Keratinocyte (primary cell): ENCODE data around the gene CDC34. TPM values are rescaled to one million over a fixed set of nuclear protein-coding genes. Genes with fewer than 3 reads are reported as not detected.

Experiments used
- DNase-seq: peaks from one replicate; pipeline ENCODE4 v3.0.0-alpha.2; 2011; ENCODE audit warnings: low read depth, missing footprints, low spot score
- FAIRE-seq: peaks from 2 replicates; lab custom pipeline; 2011; peaks lifted over from hg19 to GRCh38; lab: Jason Lieb, UNC
- H2AFZ ChIP-seq: 2 replicates; pipeline ENCODE4 v1.6.0; 2012; ENCODE audit warnings: low read length, control low read depth, inconsistent platforms; ENCODE audit not compliant: control insufficient read depth
- H3K27ac ChIP-seq: 2 replicates; pipeline ENCODE4 v1.5.1; 2011; ENCODE audit warnings: low read length; ENCODE audit not compliant: control insufficient read depth, insufficient read depth
- H3K27me3 ChIP-seq: 3 replicates; pipeline ENCODE4 v1.6.0; 2011; ENCODE audit warnings: low read length; ENCODE audit not compliant: control insufficient read depth, insufficient read depth; ENCODE audit errors: extremely low read depth
- H3K36me3 ChIP-seq, 2 experiments: 2 replicates in 1 of 2; 3 replicates in 1 of 2; pipeline ENCODE4 v1.5.1; 2011; ENCODE audit warnings: low read length in 2 of 2, mild to moderate bottlenecking in 1 of 2; ENCODE audit not compliant: control insufficient read depth in 2 of 2, insufficient read depth in 2 of 2; ENCODE audit errors: extremely low read depth in 1 of 2
- H3K4me1 ChIP-seq: 3 replicates; pipeline ENCODE4 v1.5.1; 2011; ENCODE audit warnings: low read length; ENCODE audit not compliant: control insufficient read depth, insufficient read depth; ENCODE audit errors: extremely low read depth
- H3K4me2 ChIP-seq: 3 replicates; pipeline ENCODE4 v1.6.0; 2011; ENCODE audit warnings: low read depth, low read length; ENCODE audit not compliant: control insufficient read depth, insufficient read depth; ENCODE audit errors: extremely low read depth
- H3K4me3 ChIP-seq, 3 experiments: fragments of 200-600 bp in 1 of 3; sonication (generic) in 1 of 3; 2 replicates in 2 of 3; 3 replicates in 1 of 3; pipeline ENCODE4 v1.5.1; 2011 to 2016; ENCODE audit warnings: low read length in 3 of 3, mild to moderate bottlenecking in 3 of 3, control low read depth in 2 of 3, inconsistent platforms in 1 of 3, low read depth in 1 of 3, mixed read lengths in 1 of 3, mixed run types in 1 of 3, moderate library complexity in 1 of 3; ENCODE audit not compliant: control insufficient read depth in 2 of 3, insufficient read depth in 2 of 3; ENCODE audit errors: extremely low read depth in 1 of 3
- H3K79me2 ChIP-seq: 2 replicates; pipeline ENCODE4 v1.6.0; 2012; ENCODE audit warnings: low read length; ENCODE audit not compliant: control insufficient read depth, insufficient read depth
- H3K9ac ChIP-seq: 3 replicates; pipeline ENCODE4 v1.6.0; 2011; ENCODE audit warnings: low read length; ENCODE audit not compliant: control insufficient read depth, insufficient read depth; ENCODE audit errors: extremely low read depth
- H3K9me1 ChIP-seq: 3 replicates; pipeline ENCODE4 v1.6.0; 2011; ENCODE audit warnings: low read length; ENCODE audit not compliant: control insufficient read depth, insufficient read depth; ENCODE audit errors: extremely low read depth
- H3K9me3 ChIP-seq: 2 replicates; pipeline ENCODE4 v1.5.1; 2012; ENCODE audit warnings: low read depth, low read length; ENCODE audit not compliant: control insufficient read depth
- H4K20me1 ChIP-seq: 3 replicates; pipeline ENCODE4 v1.6.0; 2011; ENCODE audit warnings: low read length; ENCODE audit not compliant: control insufficient read depth, insufficient read depth; ENCODE audit errors: extremely low read depth
- EZH2 ChIP-seq: IDR thresholded peaks from one replicate; pipeline ENCODE4 v1.6.1; 2012; ENCODE audit warnings: inconsistent platforms, mild to moderate bottlenecking, low read length, moderate library complexity
- dilution Hi-C: fragments of 300-500 bp; cut with MboI; formaldehyde crosslinking; loops from one replicate; pipeline ENCODE4 v1.7.0; 2020; ENCODE audit warnings: low sequenced_read_pairs; ENCODE audit not compliant: extremely low pct_ligation_motif_present
- polyA plus RNA-seq, 5 experiments: library from polyadenylated mRNA; depleted of rRNA in 3 of 5; stranded (reverse) in 3 of 5; stranded (forward) in 1 of 5; unstranded in 1 of 5; fragments of >200 nt; gene quantifications; 1 replicate in 1 of 5; 2 replicates in 3 of 5; 3 replicates in 1 of 5; pipeline versions ENCODE4 v1.2.1 to v1.2.3, GENCODE V29; 2011 to 2012; ENCODE audit warnings: missing spikeins in 2 of 5, low read depth in 1 of 5, low replicate concordance in 1 of 5
- TF ChIP-seq, protein P1 (sequence below), 3 experiments: IDR thresholded peaks in 1 of 3; conservative IDR thresholded peaks in 1 of 3; optimal IDR thresholded peaks in 1 of 3; 2 replicates in 2 of 3; 3 replicates in 1 of 3; pipeline versions ENCODE3 to v1.5.1; 2011; ENCODE audit warnings: low read length in 3 of 3, mild to moderate bottlenecking in 3 of 3, moderate library complexity in 2 of 3, control low read depth in 1 of 3, inconsistent platforms in 1 of 3; ENCODE audit not compliant: insufficient read depth in 2 of 3; ENCODE audit errors: extremely low read depth in 1 of 3

The CDC34 gene
- polyA plus RNA-seq, 1 donor (not counting 4 experiments of a cell fraction or from before 2014, with no cell fraction given): 47.5 TPM

DNA sequence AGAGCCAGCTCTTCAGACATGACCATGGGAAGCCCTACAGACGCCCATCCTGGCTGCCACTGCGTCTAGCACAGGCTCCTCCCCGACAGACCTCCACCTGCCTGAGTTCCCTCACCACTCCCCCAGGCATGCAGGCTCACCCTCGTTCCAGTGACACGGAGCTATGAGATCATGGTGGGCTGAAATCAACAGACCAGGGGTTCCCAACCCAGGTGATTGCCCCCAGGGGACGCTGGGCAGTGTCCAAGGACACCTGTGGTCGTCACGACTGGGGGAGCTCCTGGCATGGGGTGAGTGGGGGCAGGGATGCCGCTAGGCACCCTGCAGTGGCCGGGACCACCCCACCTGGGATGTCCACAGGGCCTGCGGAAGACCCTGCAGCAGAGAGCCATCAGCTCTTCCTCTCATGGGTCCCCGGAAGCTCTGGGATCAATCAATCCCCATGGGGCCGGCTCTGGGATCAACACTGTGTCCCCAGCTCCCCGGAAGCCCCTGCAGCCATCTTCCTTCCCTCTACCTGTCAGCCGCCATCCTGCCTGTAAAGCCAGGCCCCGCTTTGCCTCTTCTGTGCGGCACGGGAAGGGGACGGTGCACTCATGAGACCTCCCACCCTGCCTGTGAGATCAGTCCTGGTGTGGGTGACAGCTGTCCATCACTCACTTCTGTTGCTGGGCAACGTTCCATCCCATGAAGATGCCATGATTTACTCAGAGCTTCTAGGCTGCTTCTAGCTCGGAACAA, 48.1 kb upstream of the CDC34 start:
- Histone ChIP-seq H3K27me3 (peaks cover 23% of the 10 kb centered on the region), H3K4me1 (no peaks in the 10 kb centered on the region), H3K27ac (no peak overlapping the region), H3K9me3 (peaks cover 2% of the 10 kb centered on the region), H3K4me2 (no peak overlapping the region), H3K79me2 (no peaks in the 10 kb centered on the region), H3K9me1 (no peaks in the 10 kb centered on the region), H3K9ac (no peak overlapping the region), H3K36me3 (no peaks in the 10 kb centered on the region), H3K4me3 (no peak overlapping the region), H2AFZ (no peak overlapping the region), H4K20me1 (no peaks in the 10 kb centered on the region)
- no peak for TF ChIP-seq EZH2
- TF ChIP-seq, protein P1, sequence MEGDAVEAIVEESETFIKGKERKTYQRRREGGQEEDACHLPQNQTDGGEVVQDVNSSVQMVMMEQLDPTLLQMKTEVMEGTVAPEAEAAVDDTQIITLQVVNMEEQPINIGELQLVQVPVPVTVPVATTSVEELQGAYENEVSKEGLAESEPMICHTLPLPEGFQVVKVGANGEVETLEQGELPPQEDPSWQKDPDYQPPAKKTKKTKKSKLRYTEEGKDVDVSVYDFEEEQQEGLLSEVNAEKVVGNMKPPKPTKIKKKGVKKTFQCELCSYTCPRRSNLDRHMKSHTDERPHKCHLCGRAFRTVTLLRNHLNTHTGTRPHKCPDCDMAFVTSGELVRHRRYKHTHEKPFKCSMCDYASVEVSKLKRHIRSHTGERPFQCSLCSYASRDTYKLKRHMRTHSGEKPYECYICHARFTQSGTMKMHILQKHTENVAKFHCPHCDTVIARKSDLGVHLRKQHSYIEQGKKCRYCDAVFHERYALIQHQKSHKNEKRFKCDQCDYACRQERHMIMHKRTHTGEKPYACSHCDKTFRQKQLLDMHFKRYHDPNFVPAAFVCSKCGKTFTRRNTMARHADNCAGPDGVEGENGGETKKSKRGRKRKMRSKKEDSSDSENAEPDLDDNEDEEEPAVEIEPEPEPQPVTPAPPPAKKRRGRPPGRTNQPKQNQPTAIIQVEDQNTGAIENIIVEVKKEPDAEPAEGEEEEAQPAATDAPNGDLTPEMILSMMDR (optimal IDR thresholded peaks at IDR 0.05 in 1 of 3, IDR thresholded peaks at IDR 0.05 in 1 of 3, conservative IDR thresholded peaks at IDR 0.05 in 1 of 3; ENCODE audit: extremely low read depth in 1 of 3, insufficient read depth in 2 of 3, low read length in 3 of 3): no peak
- no peak for DNase-seq
- FAIRE-seq: no peak
- dilution Hi-C loops: no loop called here

DNA sequence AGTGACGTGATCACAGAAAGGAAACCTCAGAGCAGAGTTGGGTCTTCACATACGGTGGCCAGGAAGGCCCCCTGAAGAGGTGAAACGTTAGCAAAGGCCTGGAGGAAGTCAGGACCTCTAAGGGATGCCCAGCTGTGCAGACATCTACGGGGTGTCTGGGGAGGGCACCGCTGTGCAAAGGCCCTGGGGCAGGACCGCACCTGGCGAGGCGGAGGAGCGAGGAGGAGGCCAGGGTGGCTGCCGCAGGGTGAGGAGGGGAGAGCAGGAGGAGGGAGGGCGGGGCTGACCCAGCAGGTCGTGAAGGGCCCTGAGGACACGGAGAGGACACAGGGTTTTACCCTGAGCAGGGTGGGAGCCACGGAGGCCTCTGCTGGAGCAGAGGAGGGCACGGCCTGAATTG, 47.1 kb upstream of the CDC34 start:
- Histone ChIP-seq H4K20me1 (no peaks in the 10 kb centered on the region), H3K27me3 (peaks cover 23% of the 10 kb centered on the region), H3K4me1 (no peaks in the 10 kb centered on the region), H3K9ac (no peak overlapping the region), H3K36me3 (no peaks in the 10 kb centered on the region), H3K27ac (no peak overlapping the region), H3K9me1 (no peaks in the 10 kb centered on the region), H3K9me3 (peaks cover 2% of the 10 kb centered on the region), H3K79me2 (no peaks in the 10 kb centered on the region), H2AFZ (no peak overlapping the region), H3K4me3 (no peak overlapping the region), H3K4me2 (no peak overlapping the region)
- TF ChIP-seq, protein P1 (optimal IDR thresholded peaks at IDR 0.05 in 1 of 3, IDR thresholded peaks at IDR 0.05 in 1 of 3, conservative IDR thresholded peaks at IDR 0.05 in 1 of 3; ENCODE audit: extremely low read depth in 1 of 3, insufficient read depth in 2 of 3, low read length in 3 of 3): no peak
- no peak for DNase-seq
- FAIRE-seq: no peak
- dilution Hi-C loops: no loop called here
